NCI-H526 treated with DMSO at 0.1 percent for 48 hours (cell line): ENCODE data around the gene WT1.

Experiments used
- DNase-seq: peaks from one replicate; lab custom pipeline; 2025; lab: John Stamatoyannopoulos, UW

The WT1 gene

GRCh38 chr11:32438346-32438865 is 3.1 kb upstream of the WT1 start:
- no peak for DNase-seq

DNA sequence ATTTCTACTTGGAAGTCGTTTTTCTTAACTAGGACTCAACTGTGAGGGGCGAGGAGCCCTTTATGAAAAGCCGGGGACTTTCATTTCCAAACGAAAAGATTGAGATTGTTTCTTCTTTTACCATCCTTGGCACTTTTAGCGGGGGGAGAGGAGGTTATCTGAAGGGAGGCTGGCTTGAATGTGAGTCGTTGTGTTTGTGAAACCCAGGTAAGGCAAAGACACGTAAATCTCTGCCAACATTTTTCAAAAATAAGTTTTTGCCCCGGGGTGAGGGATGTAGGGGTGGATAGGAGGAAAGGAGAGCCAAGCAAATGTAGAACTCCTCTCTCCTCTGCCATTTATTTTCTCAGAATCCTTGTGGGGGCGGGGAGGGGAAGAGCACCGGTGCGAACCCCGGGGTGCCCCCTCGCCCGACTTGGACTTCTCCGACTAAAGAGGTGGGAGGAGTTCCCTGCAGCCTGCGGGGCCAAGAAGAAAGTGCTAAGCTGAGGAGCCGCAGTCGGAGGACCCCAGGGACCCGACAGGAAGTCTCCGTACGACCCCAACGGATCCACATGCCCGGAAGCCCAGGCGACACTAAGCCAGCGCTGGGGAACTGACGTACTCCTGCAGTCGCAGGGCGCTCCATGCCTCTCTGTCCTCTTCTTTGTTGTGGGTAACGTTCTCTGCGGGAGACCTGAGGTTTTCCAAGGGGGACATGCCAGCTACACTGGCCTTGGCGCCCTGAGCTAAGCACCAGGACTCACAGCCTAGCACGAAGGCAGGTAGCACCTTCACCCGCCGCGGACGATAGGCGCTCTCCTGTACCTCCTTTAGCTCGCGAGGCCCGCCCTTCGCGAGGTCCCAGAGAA is 2.4 kb upstream of the WT1 start:
- no peak for DNase-seq

DNA sequence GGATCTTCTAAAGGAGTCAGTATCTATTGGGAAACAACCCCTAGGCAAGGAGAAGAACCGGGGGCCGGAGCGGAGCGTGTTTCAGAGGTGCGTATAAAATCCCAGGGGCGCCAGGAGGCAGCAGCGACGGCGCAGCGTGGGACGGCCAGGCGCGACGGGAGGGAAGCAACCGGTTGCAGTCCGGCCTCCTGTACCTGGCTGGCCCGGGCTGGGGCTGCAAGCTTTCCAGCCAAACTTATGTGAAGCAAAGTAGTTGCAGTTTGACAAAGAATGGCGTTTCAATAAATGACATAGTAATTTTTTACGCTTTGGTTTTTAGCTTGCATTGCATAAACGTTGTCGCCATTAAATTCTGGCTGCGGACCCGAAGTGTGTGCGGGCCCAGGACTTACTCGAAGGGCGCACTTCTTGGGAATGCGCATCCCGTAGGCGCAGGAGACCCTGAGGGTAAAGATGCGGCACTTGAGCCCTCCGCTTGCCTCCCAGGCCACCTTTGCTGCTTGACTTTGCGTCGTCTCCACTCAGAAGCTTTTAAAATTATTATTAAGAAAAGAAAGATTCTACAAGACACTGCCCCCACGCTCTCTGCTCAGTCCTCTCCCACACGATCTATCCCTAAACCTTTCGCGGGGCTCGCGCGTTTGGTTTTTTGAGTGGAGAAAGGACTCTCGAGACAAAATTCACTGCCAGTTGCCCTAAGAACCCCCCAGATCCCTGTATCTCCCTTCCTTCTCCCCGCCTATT is 1.6 kb upstream of the WT1 start:
- DNase-seq, result no peak

GRCh38 chr11:32435942-32436750 is 807 bp upstream of the WT1 start:
- DNase-seq, result peak; percentile 23

- peak; percentile 62 for DNase-seq
These were observed 223 bp downstream of the WT1 start for GRCh38 chr11:32435152-32435480.

GRCh38 chr11:32434356-32435151 is 785 bp downstream of the WT1 start:
- DNase-seq, result no peak

DNA sequence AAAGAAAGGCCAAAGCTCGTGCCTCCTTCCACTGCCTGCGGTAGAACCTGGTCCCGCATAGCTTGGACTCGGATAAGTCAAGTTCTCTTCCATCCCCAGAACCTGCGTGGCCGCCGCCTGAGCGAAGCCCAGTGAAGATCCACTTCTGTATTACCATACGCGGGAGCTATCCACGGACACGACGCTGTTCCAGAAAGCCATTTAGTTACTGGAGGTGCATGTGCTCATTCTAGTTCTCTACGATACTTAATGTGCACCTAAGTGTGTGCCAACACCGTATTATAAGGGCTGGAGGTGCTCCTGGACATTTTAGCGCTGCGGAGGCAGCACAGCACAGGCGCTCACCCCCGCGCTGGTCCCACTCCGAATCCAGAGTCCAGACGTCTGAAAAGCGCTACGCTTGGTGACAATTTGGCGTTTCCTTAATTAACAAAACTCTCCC is 1.4 kb downstream of the WT1 start:
- no peak for DNase-seq

GRCh38 chr11:32433101-32433913 is 2.0 kb downstream of the WT1 start:
- no peak for DNase-seq

DNA sequence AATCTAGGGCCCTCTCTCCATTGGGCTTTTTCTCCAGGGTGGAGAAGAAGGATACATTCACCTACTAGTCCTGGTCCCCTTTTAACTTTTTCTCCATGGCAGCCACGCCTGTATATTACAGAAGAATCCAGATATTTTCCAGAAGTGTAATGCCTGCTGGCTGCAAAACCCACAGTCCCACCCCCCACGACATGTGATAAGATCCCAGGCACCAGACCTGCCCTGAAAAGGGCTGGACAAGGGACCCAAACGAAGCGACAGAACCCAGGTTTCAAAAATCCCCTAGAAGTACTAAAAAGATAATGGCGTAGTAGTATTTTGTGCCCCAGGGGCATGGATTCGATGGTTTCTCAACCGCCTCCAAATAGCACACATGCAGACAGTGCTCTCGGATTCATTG is 2.8 kb downstream of the WT1 start:
- no peak for DNase-seq

DNA sequence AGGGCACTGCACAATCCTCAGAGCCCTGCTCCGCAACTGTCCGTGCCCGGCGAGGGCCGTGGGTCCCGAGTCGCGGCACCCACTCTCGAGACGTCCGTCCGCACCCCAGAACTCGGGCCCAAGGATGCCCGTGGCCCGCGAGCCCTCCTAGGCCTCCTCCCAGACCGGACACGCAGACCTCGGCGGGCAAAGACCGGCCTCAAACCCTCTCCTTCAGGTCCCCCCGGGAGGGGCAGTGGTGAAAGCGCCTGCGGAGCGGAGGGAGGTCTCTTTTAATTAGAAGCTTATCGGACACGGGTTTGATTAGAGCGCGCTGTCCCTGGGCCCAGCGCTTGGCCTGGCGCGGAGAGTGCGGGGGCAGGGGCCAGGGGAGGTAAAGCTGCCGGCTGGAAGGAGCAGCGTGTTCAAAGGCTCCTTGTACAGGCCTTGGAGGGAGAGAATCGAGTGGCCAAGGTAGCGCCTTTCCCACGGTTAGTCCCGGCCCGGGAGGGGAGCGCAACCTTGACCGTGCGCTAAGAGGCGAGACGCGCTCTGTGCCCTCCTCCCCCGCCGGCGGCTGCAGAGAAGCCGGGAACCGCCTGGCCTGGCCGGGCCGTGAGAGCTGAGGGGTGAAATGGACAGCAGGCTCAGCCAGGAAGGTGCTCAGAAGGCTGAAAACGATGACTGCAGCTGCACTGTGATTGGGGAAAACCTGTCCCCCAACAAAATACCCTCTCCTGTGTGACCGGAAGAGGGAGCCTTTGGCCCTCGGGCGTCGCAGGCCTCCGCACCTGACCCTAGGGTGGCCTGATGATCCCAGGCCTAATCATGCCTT is 4.6 kb downstream of the WT1 start:
- DNase-seq, result no peak

DNA sequence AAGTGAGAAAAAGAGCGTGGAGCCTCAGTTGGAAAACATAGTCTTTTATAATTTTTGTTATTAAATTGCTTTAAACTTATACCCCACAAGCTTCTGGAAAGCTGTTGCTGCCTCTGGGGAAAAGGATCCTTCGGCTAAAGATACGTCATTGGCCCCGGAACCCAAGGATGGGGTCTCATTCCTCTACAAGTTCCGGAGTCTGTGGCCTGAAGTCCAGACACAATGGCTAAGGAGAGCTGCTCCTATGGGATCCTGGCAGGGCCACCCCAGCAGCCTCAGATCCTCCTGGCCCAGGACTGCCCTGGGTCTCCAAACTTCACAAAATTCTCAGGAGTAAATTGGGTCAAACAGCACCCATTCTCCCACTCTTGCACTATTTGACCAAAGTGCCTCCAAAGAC is 5.9 kb downstream of the WT1 start:
- DNase-seq, result no peak

- no peak for DNase-seq
These were observed 6.6 kb downstream of the WT1 start for GRCh38 chr11:32428665-32429303.

DNA sequence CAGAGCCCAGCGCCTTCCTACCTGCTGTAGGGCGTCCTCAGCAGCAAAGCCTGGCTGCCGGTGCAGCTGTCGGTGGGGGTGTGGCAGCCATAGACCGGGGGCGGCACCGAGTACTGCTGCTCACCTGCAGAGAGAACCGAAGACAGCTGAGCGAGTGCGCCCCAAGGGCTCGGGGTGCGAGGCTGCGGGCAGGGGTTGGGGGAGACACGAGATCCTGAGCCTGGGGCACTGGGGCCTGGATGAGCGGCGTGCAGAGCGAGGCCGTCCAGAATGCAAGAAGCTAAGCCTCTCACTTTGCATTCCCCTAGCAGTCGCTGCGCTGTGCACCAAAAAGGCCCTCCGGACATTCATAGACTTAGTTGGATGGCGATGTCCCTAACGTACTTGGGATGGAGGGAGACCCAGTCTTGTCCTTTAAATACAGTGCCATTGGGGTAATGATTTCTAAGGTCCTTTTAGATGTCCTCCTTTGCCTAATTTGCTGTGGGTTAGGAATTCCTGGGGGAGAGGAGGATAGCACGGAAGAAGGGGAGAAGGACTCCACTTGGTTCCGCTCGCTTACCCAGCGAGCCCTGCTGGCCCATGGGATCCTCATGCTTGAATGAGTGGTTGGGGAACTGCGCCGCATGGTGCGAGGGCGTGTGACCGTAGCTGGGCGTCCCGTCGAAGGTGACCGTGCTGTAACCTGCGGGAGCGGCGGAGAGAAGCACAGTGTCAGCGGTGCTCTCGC is 7.2 kb downstream of the WT1 start:
- no peak for DNase-seq

GRCh38 chr11:32427616-32427934 is 7.8 kb downstream of the WT1 start:
- no peak for DNase-seq

- no peak for DNase-seq
These were observed 8.3 kb downstream of the WT1 start for GRCh38 chr11:32426819-32427615.

DNA sequence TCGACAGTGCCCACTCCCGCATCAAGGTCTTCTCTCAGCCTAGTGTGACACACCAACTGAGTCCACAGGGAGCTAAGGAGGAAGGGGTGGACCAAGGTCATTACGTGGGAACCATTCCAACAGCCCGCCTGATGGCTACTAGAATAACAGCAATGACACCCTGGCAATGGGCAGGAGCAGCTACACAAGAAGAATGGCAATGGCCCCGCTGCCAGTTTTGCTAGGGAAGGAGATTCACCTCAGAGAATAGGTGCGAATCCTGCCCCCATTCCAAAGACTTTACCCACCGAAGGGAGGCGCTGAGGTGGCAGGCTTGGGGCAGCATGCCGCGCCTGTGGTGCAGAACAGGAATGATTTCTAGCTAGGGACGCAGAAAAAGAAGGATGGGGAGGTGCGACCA is 9.1 kb downstream of the WT1 start:
- no peak for DNase-seq

DNA sequence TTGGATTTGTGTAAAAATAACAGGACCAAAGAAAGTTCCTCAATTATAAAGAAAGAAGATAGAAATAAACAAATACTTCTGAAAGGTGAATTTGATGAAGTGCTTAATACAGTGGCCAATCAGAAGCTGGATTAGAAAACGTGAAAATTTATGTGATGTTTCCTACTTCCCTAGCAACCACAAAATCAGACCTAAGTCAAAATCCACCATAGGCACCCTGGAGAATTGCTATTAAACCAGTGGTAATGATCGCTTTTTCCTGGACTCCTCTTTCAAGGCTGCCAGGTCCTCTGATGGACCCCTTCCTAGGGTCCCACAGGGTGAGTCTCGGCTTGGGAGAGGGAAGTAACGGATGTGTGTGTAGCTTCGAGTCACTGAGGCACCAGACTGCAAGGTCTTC is 9.6 kb downstream of the WT1 start:
- DNase-seq, result no peak

DNA sequence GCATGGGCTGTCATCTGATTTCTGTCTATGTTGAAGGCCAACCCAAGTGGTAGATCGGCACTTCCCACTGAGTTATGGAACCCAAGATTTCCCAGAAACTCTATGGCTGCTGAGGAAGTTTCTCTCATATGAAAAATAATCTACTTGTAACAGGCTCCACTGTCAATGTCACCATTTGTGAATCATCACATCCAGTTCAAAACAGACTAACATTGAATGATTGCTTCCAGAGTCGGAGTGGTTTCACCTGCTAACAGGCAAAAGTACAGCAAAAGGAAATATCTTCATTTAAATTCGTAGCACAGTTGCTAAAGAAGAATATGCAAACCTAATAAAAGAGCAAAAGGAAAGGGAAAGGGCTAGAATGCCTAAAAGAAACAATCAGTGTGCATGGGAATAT is 12.8 kb downstream of the WT1 start:
- no peak for DNase-seq
